Subcutaneous abdominal adipose tissue (tissue), 5 donors: ENCODE data around the gene AFTPH.

ENCODE experiments used
- H3K27ac ChIP-seq: one replicate; pipeline ENCODE4 v1.7.0; 2013; ENCODE audit warnings: low read depth, mild to moderate bottlenecking, inconsistent platforms, low read length, moderate library complexity
- H3K27me3 ChIP-seq, 5 donors: one replicate each; pipeline ENCODE4 v1.7.0; 2013; ENCODE audit warnings: low read length in 5 of 5, inconsistent platforms in 1 of 5; ENCODE audit not compliant: control insufficient read depth in 5 of 5, insufficient read depth in 4 of 5
- H3K36me3 ChIP-seq, 5 donors: one replicate each; pipeline ENCODE4 v1.7.0; 2013; ENCODE audit warnings: low read length in 5 of 5; ENCODE audit not compliant: control insufficient read depth in 5 of 5, insufficient read depth in 5 of 5
- H3K4me1 ChIP-seq, 5 donors: one replicate each; pipeline ENCODE4 v1.7.0; 2013; ENCODE audit warnings: low read length in 5 of 5, mild to moderate bottlenecking in 3 of 5, moderate library complexity in 1 of 5; ENCODE audit not compliant: control insufficient read depth in 5 of 5, insufficient read depth in 5 of 5
- H3K4me3 ChIP-seq, 5 donors: one replicate each; pipeline ENCODE4 v1.7.0; 2013; ENCODE audit warnings: low read length in 5 of 5, low read depth in 1 of 5
- H3K9ac ChIP-seq, 5 donors: one replicate each; pipeline ENCODE4 v1.7.0; 2013; ENCODE audit warnings: low read length in 5 of 5, mild to moderate bottlenecking in 4 of 5, moderate library complexity in 3 of 5
- H3K9me3 ChIP-seq, 5 donors: one replicate each; pipeline ENCODE4 v1.7.0; 2013; ENCODE audit warnings: low read length in 5 of 5; ENCODE audit not compliant: control insufficient read depth in 5 of 5
- donor health status: healthy.
- donor health status: healthy.
- donor health status: healthy.
- donor health status: healthy.
- donor health status: healthy.

The AFTPH gene

DNA sequence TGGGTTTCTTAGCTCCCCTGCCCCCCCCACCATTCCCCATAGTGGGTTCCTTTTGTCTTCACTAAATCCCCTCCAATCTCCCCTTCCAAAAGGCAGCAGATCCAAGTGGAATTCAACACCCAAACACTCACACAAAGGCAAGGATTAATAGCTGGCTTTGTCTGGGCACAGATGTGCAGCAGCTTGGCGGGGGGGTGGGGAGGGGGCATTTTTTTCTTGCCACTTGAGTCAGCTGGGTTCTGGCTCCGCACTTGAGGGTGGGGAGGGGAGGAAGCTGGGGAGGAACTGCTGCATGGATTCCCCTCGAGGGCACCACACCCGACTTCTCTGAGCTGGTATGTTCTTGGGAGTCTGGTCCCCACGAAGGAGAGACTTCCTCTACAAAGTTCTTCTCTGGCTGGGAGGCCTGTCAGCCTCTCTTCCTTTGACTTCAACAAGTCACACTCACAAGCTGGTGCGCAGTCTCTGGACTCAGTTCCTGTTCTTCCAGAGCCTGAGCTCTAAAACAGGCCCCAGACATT lies 93.6 kb downstream of the AFTPH start:
- H3K27me3 ChIP-seq = no peaks in the 10 kb centered on the region
- H3K4me1 ChIP-seq = peaks cover 0 to 11% (median 4%) of the 10 kb centered on the region in 5 donors
- no peak overlapping the region for H3K4me3 ChIP-seq
- no peak overlapping the region for H3K27ac ChIP-seq
- no peak overlapping the region for H3K9ac ChIP-seq
- H3K9me3 ChIP-seq = no peaks in the 10 kb centered on the region
- H3K36me3 ChIP-seq = no peaks in the 10 kb centered on the region

DNA sequence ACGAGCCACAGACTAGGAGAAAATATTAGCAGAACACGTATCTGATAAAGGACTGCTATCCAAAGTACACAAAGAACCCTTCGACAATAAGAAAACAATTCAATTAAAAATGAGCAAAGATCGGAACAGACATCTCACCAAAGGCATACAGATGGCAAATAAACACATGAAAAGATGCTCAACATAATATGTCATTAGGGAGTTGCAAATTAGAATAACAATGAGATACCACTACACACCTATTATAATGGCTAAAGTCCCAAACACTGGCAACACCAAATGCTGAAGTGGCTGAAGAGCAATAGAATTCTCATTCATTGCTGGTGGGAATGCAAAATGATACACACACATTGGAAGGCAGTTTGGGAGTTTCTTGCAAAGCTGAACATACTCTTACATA lies 96.5 kb downstream of the AFTPH start:
- Histone ChIP-seq H3K27me3 (no peaks in the 10 kb centered on the region), H3K9ac (no peak overlapping the region), H3K4me3 (no peak overlapping the region), H3K27ac (no peak overlapping the region), H3K4me1 (peaks cover 0 to 4% (median 0%) of the 10 kb centered on the region in 5 donors), H3K36me3 (no peaks in the 10 kb centered on the region), H3K9me3 (no peaks in the 10 kb centered on the region)

- no peak overlapping the region for H3K9ac ChIP-seq
- no peaks in the 10 kb centered on the region for H3K9me3 ChIP-seq
- H3K27ac ChIP-seq = no peak overlapping the region
- H3K36me3 ChIP-seq = no peaks in the 10 kb centered on the region
- H3K27me3 ChIP-seq = no peaks in the 10 kb centered on the region
- H3K4me1 ChIP-seq = peaks cover 0 to 3% (median 0%) of the 10 kb centered on the region in 5 donors
- no peak overlapping the region for H3K4me3 ChIP-seq
These were observed 98.5 kb downstream of the AFTPH start for GRCh38 chr2:64622443-64623241.

GRCh38 chr2:64623242-64623850 lies 99.2 kb downstream of the AFTPH start:
- H3K9ac ChIP-seq = no peak overlapping the region

GRCh38 chr2:64624108-64624610 lies 100.0 kb downstream of the AFTPH start:
- no peak overlapping the region for H3K4me3 ChIP-seq
- H3K9me3 ChIP-seq = no peaks in the 10 kb centered on the region
- H3K4me1 ChIP-seq = peaks cover 0 to 17% (median 11%) of the 10 kb centered on the region in 5 donors
- H3K27ac ChIP-seq = no peak overlapping the region
- no peaks in the 10 kb centered on the region for H3K27me3 ChIP-seq
- no peaks in the 10 kb centered on the region for H3K36me3 ChIP-seq
- no peak overlapping the region for H3K9ac ChIP-seq

More at GRCh38 chr2:64623242-64623850, 99.2 kb downstream of the AFTPH start:
- peaks cover 0 to 9% (median 3%) of the 10 kb centered on the region in 5 donors for H3K4me1 ChIP-seq
- no peaks in the 10 kb centered on the region for H3K27me3 ChIP-seq
- no peaks in the 10 kb centered on the region for H3K9me3 ChIP-seq
- H3K4me3 ChIP-seq = no peak overlapping the region
- H3K27ac ChIP-seq = no peak overlapping the region
- no peaks in the 10 kb centered on the region for H3K36me3 ChIP-seq

GRCh38 chr2:64624862-64625261 lies 100.7 kb downstream of the AFTPH start:
- H3K9ac ChIP-seq = no peak overlapping the region
- H3K36me3 ChIP-seq = no peaks in the 10 kb centered on the region
- H3K27me3 ChIP-seq = no peaks in the 10 kb centered on the region
- H3K9me3 ChIP-seq = no peaks in the 10 kb centered on the region
- H3K27ac ChIP-seq = no peak overlapping the region
- peaks cover 0 to 24% (median 15%) of the 10 kb centered on the region in 5 donors for H3K4me1 ChIP-seq
- H3K4me3 ChIP-seq = no peak overlapping the region

DNA sequence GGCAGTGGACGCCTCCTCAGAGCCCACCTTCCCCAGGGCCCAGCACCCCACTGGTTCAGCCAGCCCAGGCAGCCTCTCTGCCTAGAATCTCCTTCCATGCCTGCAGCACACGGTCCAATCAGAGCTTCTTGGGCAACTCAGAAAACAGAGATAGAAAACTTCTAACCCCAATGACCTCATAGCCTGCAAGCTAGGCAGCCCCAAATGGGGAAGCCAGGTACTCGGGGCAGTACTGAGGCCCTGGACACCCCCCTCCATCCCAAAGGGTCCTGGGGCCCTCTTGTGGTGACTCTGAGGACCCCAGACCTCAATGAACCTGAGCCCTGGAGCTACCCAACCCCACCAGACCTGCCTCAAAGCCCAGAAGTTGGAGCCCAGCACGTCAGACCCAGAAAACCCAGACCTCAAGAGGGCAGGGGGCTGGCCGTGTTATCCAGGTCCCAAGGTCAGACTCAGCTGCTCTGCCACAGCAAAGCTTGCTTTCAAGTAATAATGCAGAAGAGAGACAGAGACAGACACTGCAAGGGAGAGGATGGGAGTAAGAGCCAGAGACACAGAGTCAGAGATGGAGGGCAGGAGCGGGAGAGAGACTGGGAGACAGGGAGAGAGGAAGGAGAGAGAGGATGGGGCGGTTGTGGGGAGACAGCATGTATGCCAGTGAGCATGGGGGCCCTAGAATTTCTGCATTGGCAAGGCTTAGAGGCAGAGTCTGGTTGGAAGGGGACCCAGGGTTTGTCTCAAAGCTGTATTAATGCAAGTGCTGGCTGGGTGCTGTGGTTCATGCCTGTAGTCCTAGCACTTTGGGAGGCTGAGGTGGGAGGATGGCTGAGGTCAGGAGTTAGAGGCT lies 101.4 kb downstream of the AFTPH start:
- H3K9ac ChIP-seq = no peak overlapping the region
- peaks cover 0 to 26% (median 15%) of the 10 kb centered on the region in 5 donors for H3K4me1 ChIP-seq
- H3K36me3 ChIP-seq = peaks cover 0 to 1% (median 0%) of the 10 kb centered on the region in 5 donors
- no peaks in the 10 kb centered on the region for H3K27me3 ChIP-seq
- H3K9me3 ChIP-seq = no peaks in the 10 kb centered on the region
- H3K4me3 ChIP-seq = no peak overlapping the region
- no peak overlapping the region for H3K27ac ChIP-seq

DNA sequence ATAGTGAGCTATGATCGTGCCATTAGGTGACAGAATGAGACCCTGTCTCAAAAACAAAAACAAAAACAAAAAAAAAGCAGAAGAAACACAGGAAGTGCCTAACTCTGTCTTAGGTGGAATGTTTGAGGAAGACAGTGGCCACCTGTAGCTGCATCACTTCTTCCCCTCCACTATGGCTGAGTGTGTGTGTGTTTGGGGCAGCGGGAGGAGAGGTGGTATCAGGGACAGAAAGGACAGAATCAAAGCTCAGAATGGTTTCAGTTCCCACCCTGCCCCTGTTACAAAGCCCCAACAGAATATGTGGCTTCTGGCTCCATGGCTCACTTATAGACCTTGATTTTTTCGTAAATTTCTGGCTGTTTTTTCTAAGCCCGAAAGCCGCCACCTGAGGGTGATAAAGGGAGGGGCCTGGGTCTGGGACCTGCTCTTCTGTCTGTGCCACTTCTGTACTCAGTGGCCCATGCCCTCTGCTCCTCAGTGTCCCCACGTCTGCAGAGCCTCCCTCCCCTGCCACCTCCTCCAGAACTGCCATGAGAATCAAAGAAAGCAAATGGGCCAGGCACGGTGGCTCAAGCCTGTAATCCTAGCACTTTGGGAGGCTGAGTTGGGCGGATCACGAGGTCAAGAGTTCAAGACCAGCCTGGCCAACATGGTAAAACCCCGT lies 102.2 kb downstream of the AFTPH start:
- Histone ChIP-seq H3K9me3 (no peaks in the 10 kb centered on the region), H3K4me1 (peaks cover 0 to 26% (median 15%) of the 10 kb centered on the region in 5 donors), H3K36me3 (peaks cover 0 to 9% (median 7%) of the 10 kb centered on the region in 5 donors), H3K27me3 (no peaks in the 10 kb centered on the region), H3K4me3 (no peak overlapping the region), H3K27ac (no peak overlapping the region), H3K9ac (no peak overlapping the region)

- Histone ChIP-seq H3K9ac (no peak overlapping the region), H3K4me3 (no peak overlapping the region), H3K36me3 (peaks cover 0 to 9% (median 7%) of the 10 kb centered on the region in 5 donors), H3K27me3 (no peaks in the 10 kb centered on the region), H3K4me1 (peaks cover 0 to 26% (median 15%) of the 10 kb centered on the region in 5 donors), H3K27ac (no peak overlapping the region), H3K9me3 (no peaks in the 10 kb centered on the region)
These were observed 103.0 kb downstream of the AFTPH start for GRCh38 chr2:64626963-64627760.
